ENCODE data around the gene TTYH1. TPM values are rescaled to one million over a fixed set of nuclear protein-coding genes. Genes with fewer than 3 reads are reported as not detected.

TTYH1 gene
- total RNA-seq, 1 experiment from 2014 or later: not detected

- DNase-seq (ENCODE audit: low read depth): no peak
Measured at GRCh38 chr19:54475706-54476105, 60.4 kb downstream of the TTYH1 start.

- DNase-seq (ENCODE audit: low read depth): no peak
Measured at GRCh38 chr19:54477650-54478049, 62.4 kb downstream of the TTYH1 start.

GRCh38 chr19:54478677-54479266 lies 63.5 kb downstream of the TTYH1 start:
- DNase-seq (ENCODE audit: low read depth): no peak

- DNase-seq (ENCODE audit: low read depth): no peak
Measured at GRCh38 chr19:54480051-54480450, 64.8 kb downstream of the TTYH1 start.

GRCh38 chr19:54481326-54481930 lies 66.2 kb downstream of the TTYH1 start:
- DNase-seq (ENCODE audit: low read depth): no peak

GRCh38 chr19:54482889-54483288 lies 67.6 kb downstream of the TTYH1 start:
- DNase-seq (ENCODE audit: low read depth): no peak

GRCh38 chr19:54484451-54484850 lies 69.2 kb downstream of the TTYH1 start:
- DNase-seq (ENCODE audit: low read depth): no peak

- DNase-seq (ENCODE audit: low read depth): no peak
Measured at GRCh38 chr19:54485851-54486250, 70.6 kb downstream of the TTYH1 start.

Small RNA genes lying within 50 kb of the gene (small RNA-seq; reads per million reads assigned to genes)
- not detected for gene AC245884.3

Other genes starting within 250 kb of the TTYH1 start
- gene TMC4, start 242.3 kb upstream of the TTYH1 start, total RNA-seq (2014; rRNA removed; shearing (Covaris generic)): 1.2 TPM in 1 of 2 replicates, not detected in the other
- gene MBOAT7, start 225.9 kb upstream of the TTYH1 start, total RNA-seq (2014; rRNA removed; shearing (Covaris generic)): 82.4 and 104 TPM in 2 replicates
- gene TSEN34, start 224.2 kb upstream of the TTYH1 start, total RNA-seq (2014; rRNA removed; shearing (Covaris generic)): 67.2 and 72.8 TPM in 2 replicates
- 2,721 and 3,393 TPM in 2 replicates for gene RPS9, start 214.6 kb upstream of the TTYH1 start, total RNA-seq (2014; rRNA removed; shearing (Covaris generic))
- gene LILRB3, start 192.5 kb upstream of the TTYH1 start, total RNA-seq (2014; rRNA removed; shearing (Covaris generic)): not detected in 2 replicates
- not detected in 2 replicates for gene LILRA6, start 172.7 kb upstream of the TTYH1 start, total RNA-seq (2014; rRNA removed; shearing (Covaris generic))
- gene LILRB5, start 158.2 kb upstream of the TTYH1 start, total RNA-seq (2014; rRNA removed; shearing (Covaris generic)): not detected in 2 replicates
- not detected in 2 replicates for gene LILRB2, start 134.4 kb upstream of the TTYH1 start, total RNA-seq (2014; rRNA removed; shearing (Covaris generic))
- gene LILRA5, start 102.3 kb upstream of the TTYH1 start, total RNA-seq (2014; rRNA removed; shearing (Covaris generic)): not detected in 2 replicates
- gene LILRA4, start 76.3 kb upstream of the TTYH1 start, total RNA-seq (2014; rRNA removed; shearing (Covaris generic)): not detected in 2 replicates
- not detected in 2 replicates for gene LAIR1, start 50.5 kb upstream of the TTYH1 start, total RNA-seq (2014; rRNA removed; shearing (Covaris generic))
- gene LENG8, start 33.7 kb downstream of the TTYH1 start, total RNA-seq (2014; rRNA removed; shearing (Covaris generic)): 13.9 and 20.3 TPM in 2 replicates
- 5.4 and 6.5 TPM in 2 replicates for gene LENG9, start 48.3 kb downstream of the TTYH1 start, total RNA-seq (2014; rRNA removed; shearing (Covaris generic))
- gene CDC42EP5, start 57.8 kb downstream of the TTYH1 start, total RNA-seq (2014; rRNA removed; shearing (Covaris generic)): 1.7 and 1.8 TPM in 2 replicates
- not detected in 2 replicates for gene LAIR2, start 87.4 kb downstream of the TTYH1 start, total RNA-seq (2014; rRNA removed; shearing (Covaris generic))
- gene LILRA2, start 158.3 kb downstream of the TTYH1 start, total RNA-seq (2014; rRNA removed; shearing (Covaris generic)): not detected in 2 replicates
- gene LILRA1, start 178.2 kb downstream of the TTYH1 start, total RNA-seq (2014; rRNA removed; shearing (Covaris generic)): not detected in 2 replicates
- gene LILRB1, start 215.0 kb downstream of the TTYH1 start, total RNA-seq (2014; rRNA removed; shearing (Covaris generic)): not detected in 2 replicates
- not detected in 2 replicates for gene LILRB4, start 247.5 kb downstream of the TTYH1 start, total RNA-seq (2014; rRNA removed; shearing (Covaris generic))

Data from HT1080 (cell line).